HepG2 (cell line): ENCODE results near the gene WDFY1. TPM values are rescaled to one million over a fixed set of nuclear protein-coding genes. Genes with fewer than 3 reads are reported as not detected.

Experiments used
- ATAC-seq: fragments of 200-7000 bp; cut with Tn5 transposase; 3 replicates; pipeline ENCODE4 v1.9.1; 2020; ENCODE audit warnings: mild to moderate bottlenecking, moderate library complexity
- BruUV-seq: library from RNA; stranded (reverse); fragments of 400-500 nt; replicated peaks from 2 replicates; lab custom pipeline; 2021; lab: Mats Ljungman, UMichigan
- CTCF ChIA-PET: fragments of 300-600 bp; formaldehyde crosslinking; extraction: SDS; loops from one replicate; lab custom pipeline; 2021; ENCODE audit warnings: low total read pairs, inconsistent platforms, low intra/inter-chr PET ratio; lab: Yijun Ruan, JAX
- POLR2A ChIA-PET: fragments of 350-600 bp; sonication (Branson Sonifier 250); formaldehyde crosslinking; loops from one replicate; lab custom pipeline; 2020; ENCODE audit warnings: antibody characterized with exemption, inconsistent platforms; lab: Yijun Ruan, JAX
- DNase-seq: peaks from one replicate; pipeline ENCODE4 v3.0.0-alpha.2; 2015; ENCODE audit warnings: low spot score
- FAIRE-seq: peaks from 3 replicates; lab custom pipeline; 2011; peaks lifted over from hg19 to GRCh38; lab: Jason Lieb, UNC
- H2AFZ ChIP-seq: one replicate; pipeline ENCODE4 v1.6.1; 2011; ENCODE audit warnings: low read length, inconsistent platforms
- H3K27ac ChIP-seq: fragments of 300-600 bp; 3 replicates; pipeline ENCODE4 v1.8.0; 2011; ENCODE audit warnings: mixed run types, mild to moderate bottlenecking, mixed read lengths, low read length, inconsistent platforms; ENCODE audit not compliant: insufficient read depth; ENCODE audit errors: extremely low read length
- H3K27me3 ChIP-seq, 2 experiments: fragments of 200-600 bp in 1 of 2; 2 replicates in 1 of 2; 3 replicates in 1 of 2; pipeline versions ENCODE4 v1.6.0 to v1.8.0; 2011; ENCODE audit warnings: low read length in 2 of 2, mild to moderate bottlenecking in 2 of 2, moderate library complexity in 2 of 2, inconsistent platforms in 1 of 2; ENCODE audit not compliant: insufficient read depth in 2 of 2, control insufficient read depth in 1 of 2
- H3K36me3 ChIP-seq, 2 experiments: fragments of 200-600 bp in 1 of 2; replicated peaks in 1 of 2; 2 replicates in 1 of 2; 3 replicates in 1 of 2; pipeline versions ENCODE4 v1.5.1 to v1.8.0; 2011; ENCODE audit warnings: low read length in 2 of 2, inconsistent platforms in 1 of 2; ENCODE audit not compliant: insufficient read depth in 2 of 2, control insufficient read depth in 1 of 2
- H3K4me1 ChIP-seq: 2 replicates; pipeline ENCODE4 v1.5.1; 2012; ENCODE audit warnings: low read length, inconsistent platforms; ENCODE audit not compliant: insufficient read depth
- H3K4me2 ChIP-seq: 2 replicates; pipeline ENCODE4 v1.6.0; 2011; ENCODE audit warnings: low read depth, low read length, inconsistent platforms
- H3K4me3 ChIP-seq, 3 experiments: fragments of 200-600 bp in 1 of 3; sonication (generic), shearing (Covaris generic) in 1 of 3; replicated peaks in 1 of 3; 2 replicates each; pipeline ENCODE4 v1.5.1; 2011 to 2016; ENCODE audit warnings: low read length in 3 of 3, inconsistent platforms in 2 of 3, low read depth in 2 of 3, mild to moderate bottlenecking in 2 of 3, control low read depth in 1 of 3, mixed read lengths in 1 of 3; ENCODE audit not compliant: insufficient read depth in 1 of 3
- H3K79me2 ChIP-seq: one replicate; pipeline ENCODE4 v1.6.1; 2011; ENCODE audit warnings: low read length, inconsistent platforms; ENCODE audit not compliant: insufficient read depth
- H3K9ac ChIP-seq: 2 replicates; pipeline ENCODE4 v1.6.0; 2011; ENCODE audit warnings: mild to moderate bottlenecking, low read depth, low read length, inconsistent platforms; ENCODE audit not compliant: insufficient read depth
- H3K9me3 ChIP-seq: 2 replicates; pipeline ENCODE4 v1.5.1; 2012; ENCODE audit warnings: mild to moderate bottlenecking, low read length
- H4K20me1 ChIP-seq: 2 replicates; pipeline ENCODE4 v1.6.0; 2011; ENCODE audit warnings: inconsistent platforms, mild to moderate bottlenecking, low read length, moderate library complexity; ENCODE audit not compliant: insufficient read depth
- ATF2 ChIP-seq: sonication (generic); formaldehyde crosslinking; IDR thresholded peaks from 2 replicates; pipeline ENCODE4 v1.4.0; 2020; ENCODE audit warnings: missing genetic modification reagents
- CENPX ChIP-seq: sonication (generic); formaldehyde crosslinking; IDR thresholded peaks from 2 replicates; pipeline ENCODE4 v1.9.0; 2021; ENCODE audit warnings: mild to moderate bottlenecking, missing genetic modification reagents, moderate library complexity
- MYC ChIP-seq: sonication (generic); formaldehyde crosslinking; IDR thresholded peaks from 2 replicates; pipeline ENCODE4 v1.9.0; 2021; ENCODE audit warnings: missing genetic modification reagents, borderline replicate concordance
- NCOA1 ChIP-seq: sonication (generic); formaldehyde crosslinking; IDR thresholded peaks from 2 replicates; pipeline ENCODE4 v1.9.0; 2021; ENCODE audit warnings: missing genetic modification reagents
- PATZ1 ChIP-seq: sonication (generic); formaldehyde crosslinking; IDR thresholded peaks from 2 replicates; pipeline ENCODE4 v1.4.0; 2020; ENCODE audit warnings: missing genetic modification reagents
- SALL1 ChIP-seq: sonication (generic); formaldehyde crosslinking; IDR thresholded peaks from 2 replicates; pipeline ENCODE4 v1.8.0; 2022; ENCODE audit warnings: mild to moderate bottlenecking, missing genetic modification reagents
- SMAD1 ChIP-seq: sonication (generic); formaldehyde crosslinking; IDR thresholded peaks from 2 replicates; pipeline ENCODE4 v1.4.0; 2020; ENCODE audit warnings: missing genetic modification reagents, low read depth, mild to moderate bottlenecking, borderline replicate concordance
- ZNF17 ChIP-seq: sonication (generic); formaldehyde crosslinking; IDR thresholded peaks from 2 replicates; pipeline ENCODE4 v1.5.0; 2020; ENCODE audit warnings: mild to moderate bottlenecking, missing genetic modification reagents
- ZNF263 ChIP-seq: sonication (generic); formaldehyde crosslinking; IDR thresholded peaks from 2 replicates; pipeline ENCODE4 v1.4.0; 2020; ENCODE audit warnings: missing genetic modification reagents
- ZNF367 ChIP-seq: sonication (generic); formaldehyde crosslinking; IDR thresholded peaks from 2 replicates; pipeline ENCODE4 v1.4.0; 2020; ENCODE audit warnings: missing genetic modification reagents, borderline replicate concordance
- ZNF580 ChIP-seq: IDR thresholded peaks from 2 replicates; pipeline ENCODE4 v1.6.1; 2016; ENCODE audit warnings: low read depth, borderline replicate concordance
- ZNF687 ChIP-seq: sonication (generic); formaldehyde crosslinking; IDR thresholded peaks from 2 replicates; pipeline ENCODE4 v1.5.1; 2020; ENCODE audit warnings: mild to moderate bottlenecking, missing genetic modification reagents, moderate library complexity
- WGBS: methylation state at CpG from one replicate; pipeline ENCODE4 v1.1.6; 2017; ENCODE audit warnings: low lambda C conversion rate; 5-methylcytosine and 5-hydroxymethylcytosine counted together
- in situ Hi-C: cut with HindIII; loops from 2 replicates; pipeline ENCODE4 v1.10.0; 2017; ENCODE audit warnings: low pct_unique_long_range_greater_than_20kb; ENCODE audit not compliant: extremely low pct_ligation_motif_present
- intact Hi-C: fragments of 100-400 bp; cut with micrococcal nuclease; formaldehyde crosslinking; loops from one replicate; pipeline ENCODE4 v1.10.0; 2022; ENCODE audit not compliant: unreplicated experiment
- polyA plus RNA-seq, 8 experiments: library from polyadenylated mRNA; depleted of rRNA in 3 of 8; stranded (reverse) in 7 of 8; unstranded in 1 of 8; fragments of >200 nt; fragmentation: Illumina TruSeq in 4 of 8; extraction: Trizol in 4 of 8; gene quantifications; 2 replicates each; pipeline versions ENCODE4 v1.2.1 to v1.2.3, GENCODE V29; 2011 to 2016; ENCODE audit warnings: low read depth in 4 of 8, missing spikeins in 1 of 8, mixed read lengths in 1 of 8; ENCODE audit not compliant: insufficient read depth in 1 of 8
- total RNA-seq, 5 experiments: library from RNA; depleted of rRNA; stranded (reverse); fragments of >200 nt; fragmentation: Illumina TruSeq; extraction: Trizol; gene quantifications; 2 replicates each; pipeline ENCODE4 v1.2.3, GENCODE V29; 2016; ENCODE audit warnings: low read depth in 1 of 5

The WDFY1 gene
- total and polyA plus RNA-seq, 2 of the 13 experiments (the other 11 are each of a cell fraction or from before 2014, with no cell fraction given) = 77.0 to 78.4 TPM

GRCh38 chr2:223928113-223929006 is 16.8 kb downstream of the WDFY1 start:
- POLR2A ChIA-PET = interaction anchor here (2.7 kb wide), 1 partner anchor 27 kb away, joined by 12 read pairs; no protein-coding TSS in a partner anchor
- no TSS peak for BruUV-seq
- TF ChIP-seq SALL1 (CRISPR knock-in tag) (0 out of 2 replicates have a peak, but pooled peaks have one; percentile 23), ZNF263 (CRISPR knock-in tag) (0 out of 2 replicates have a peak, but pooled peaks have one; percentile 14), NCOA1 (CRISPR knock-in tag) (no peak), MYC (CRISPR knock-in tag) (no peak), ZNF367 (CRISPR knock-in tag) (no peak), ZNF580 (CRISPR knock-in tag) (no peak), ZNF687 (no peak), ZNF17 (CRISPR knock-in tag) (no peak), ATF2 (CRISPR knock-in tag) (no peak), PATZ1 (CRISPR knock-in tag) (no peak), CENPX (CRISPR knock-in tag) (no peak), SMAD1 (CRISPR knock-in tag) (0 out of 2 replicates have a peak, but pooled peaks have one; percentile 29)

More at GRCh38 chr2:223928113-223929006, 16.8 kb downstream of the WDFY1 start:
- Histone ChIP-seq H2AFZ (no peak overlapping the region), H3K27ac (peak overlapping the region; percentile 90), H3K4me3 (no peak overlapping the region), H3K4me2 (no peak overlapping the region), H3K4me1 (peaks cover 52% of the 10 kb centered on the region), H3K9me3 (peaks cover 8% of the 10 kb centered on the region), H3K36me3 (no peaks in the 10 kb centered on the region; a peak in 1 of 5 replicates), H3K9ac (no peak overlapping the region), H3K27me3 (no peaks in the 10 kb centered on the region; a peak in 1 of 5 replicates), H3K79me2 (peaks cover 72% of the 10 kb centered on the region), H4K20me1 (no peaks in the 10 kb centered on the region)
- WGBS = 89% methylated on average over 7 of the region's 7 CpGs
- in situ Hi-C loops = no loop called here
- ATAC-seq (no peak), DNase-seq (no peak), FAIRE-seq (no peak)
- CTCF ChIA-PET = no interaction called here
- intact Hi-C loops = no loop called here
